K562 treated with DMSO at 1 percent for 48 hours (cell line): Measurements from ENCODE around the gene VPS33A. TPM values are rescaled to one million over a fixed set of nuclear protein-coding genes. Genes with fewer than 3 reads are reported as not detected.

ENCODE experiments used
- total RNA-seq: library from RNA; unstranded; fragments of 300-600 nt; gene quantifications from 2 replicates; pipeline ENCODE4 v1.2.3, GENCODE V29; 2022; ENCODE audit warnings: low replicate concordance; ENCODE audit errors: extremely low read depth

VPS33A gene
- total RNA-seq = not detected in 2 replicates

DNA sequence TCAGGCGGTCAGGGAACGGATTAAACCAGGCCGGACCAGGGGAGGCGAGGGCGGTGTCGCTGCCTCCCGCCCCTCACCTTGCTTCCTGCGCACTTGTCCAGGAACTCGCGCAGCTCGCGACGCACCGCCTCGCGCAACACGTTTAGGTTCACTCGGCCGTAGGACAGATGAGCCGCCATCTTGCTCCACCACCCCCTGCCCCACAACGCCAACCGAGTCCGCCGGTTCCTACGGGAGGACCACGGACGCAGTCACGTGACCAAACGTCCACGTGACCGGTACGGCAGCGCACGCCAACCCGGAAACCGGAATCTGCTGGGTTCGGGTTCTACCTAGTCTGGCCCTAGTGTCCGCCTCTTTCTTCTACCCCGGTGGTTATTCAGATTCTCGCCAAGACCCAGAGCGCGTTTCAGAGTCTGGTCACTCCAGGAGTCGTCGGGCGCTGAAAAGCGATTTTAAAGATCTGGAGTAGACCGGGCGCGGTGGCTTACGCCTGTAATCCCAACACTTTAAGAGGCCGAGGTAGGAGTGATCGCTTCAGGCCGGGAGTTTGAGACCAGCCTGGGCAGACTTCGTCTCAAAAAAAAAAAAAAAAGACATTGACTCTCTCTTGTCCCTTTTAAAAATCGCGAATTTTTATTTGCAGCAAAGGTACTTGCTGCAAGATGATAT, at the start of gene VPS33A:
TSS of gene VPS33A (minus strand) at position 265 of the 672 bp plus-strand sequence. CDS start at position 179, 86 bp downstream.

DNA sequence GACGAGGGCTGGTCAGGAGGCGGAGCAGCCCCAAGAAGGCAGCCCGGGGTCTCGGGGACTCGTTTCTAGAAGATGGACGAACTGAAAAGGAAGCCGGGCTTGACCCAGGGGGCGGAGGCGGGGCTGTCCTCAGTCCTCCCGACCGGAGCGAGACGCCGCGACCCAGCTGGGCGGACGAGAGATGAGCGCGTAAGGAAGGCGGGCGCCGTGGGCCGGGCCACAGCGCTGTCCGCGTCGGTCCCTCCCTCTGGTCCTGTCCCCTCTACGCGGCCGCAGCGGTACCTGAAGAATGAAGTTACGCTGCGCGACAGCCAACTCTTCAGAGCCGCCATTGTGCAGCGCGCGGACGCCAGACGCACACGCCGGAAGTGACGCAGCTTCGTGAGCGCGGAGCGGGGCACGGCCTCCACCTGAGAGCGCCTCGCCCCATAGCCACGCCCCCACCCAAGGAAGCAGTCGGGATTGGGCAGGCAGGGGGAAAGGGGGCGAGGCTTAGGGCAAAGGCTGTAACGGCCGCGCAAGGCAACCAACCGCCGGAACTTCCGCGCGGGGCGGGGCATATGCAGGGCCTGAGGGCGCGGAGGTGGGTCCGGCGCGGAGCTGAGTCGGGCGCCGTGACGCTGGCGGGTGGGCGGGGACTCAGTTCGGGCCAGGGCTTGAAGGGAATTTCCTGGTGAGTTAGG, 40.5 kb downstream of the VPS33A start, which contains the start of gene DIABLO:
TSS of gene DIABLO (minus strand) at position 370 of the 683 bp plus-strand sequence. CDS start at position 332, 38 bp downstream.

DNA sequence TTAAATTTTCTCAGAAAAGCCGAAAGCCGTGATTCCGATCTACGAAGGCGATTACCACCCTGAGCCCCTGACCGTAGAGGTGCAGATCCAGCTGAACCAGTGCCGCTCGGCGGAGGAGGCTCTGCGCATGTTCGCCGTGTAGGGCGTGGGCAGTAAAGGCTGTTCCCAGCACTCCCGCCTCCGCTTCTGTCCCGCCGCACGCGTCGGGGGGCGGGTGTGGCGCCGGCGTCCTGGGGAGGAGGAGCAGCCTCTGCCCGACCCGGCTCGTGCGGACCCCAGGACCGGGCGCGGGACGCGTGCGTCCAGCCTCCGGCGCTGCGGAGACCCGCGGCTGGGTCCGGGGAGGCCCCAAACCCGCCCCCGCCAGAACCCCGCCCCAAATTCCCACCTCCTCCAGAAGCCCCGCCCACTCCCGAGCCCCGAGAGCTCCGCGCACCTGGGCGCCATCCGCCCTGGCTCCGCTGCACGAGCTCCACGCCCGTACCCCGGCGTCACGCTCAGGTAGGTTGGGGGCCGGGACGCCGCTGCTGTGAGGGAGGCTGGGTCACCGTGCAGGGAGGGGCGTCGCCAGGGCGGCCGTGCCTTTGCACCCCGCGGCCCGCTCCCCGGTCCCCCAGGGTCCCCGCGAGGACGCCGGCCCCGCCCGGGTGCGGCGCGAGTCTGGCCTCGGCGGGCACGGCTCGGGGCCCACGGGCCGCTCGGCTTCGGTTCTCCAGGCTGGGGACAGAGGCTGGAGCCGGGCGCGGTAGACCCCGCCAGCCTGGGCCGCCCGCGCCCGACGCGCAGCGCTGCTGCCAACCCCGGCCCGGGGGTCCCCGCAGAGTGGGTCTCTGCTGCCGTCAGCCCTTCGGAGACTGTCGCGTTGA, 62.8 kb downstream of the VPS33A start, which contains the start of gene B3GNT4:
TSS of gene B3GNT4 (plus strand) at position 409 of the 866 bp plus-strand sequence. CDS start 910 bp downstream, outside the sequence.

DNA sequence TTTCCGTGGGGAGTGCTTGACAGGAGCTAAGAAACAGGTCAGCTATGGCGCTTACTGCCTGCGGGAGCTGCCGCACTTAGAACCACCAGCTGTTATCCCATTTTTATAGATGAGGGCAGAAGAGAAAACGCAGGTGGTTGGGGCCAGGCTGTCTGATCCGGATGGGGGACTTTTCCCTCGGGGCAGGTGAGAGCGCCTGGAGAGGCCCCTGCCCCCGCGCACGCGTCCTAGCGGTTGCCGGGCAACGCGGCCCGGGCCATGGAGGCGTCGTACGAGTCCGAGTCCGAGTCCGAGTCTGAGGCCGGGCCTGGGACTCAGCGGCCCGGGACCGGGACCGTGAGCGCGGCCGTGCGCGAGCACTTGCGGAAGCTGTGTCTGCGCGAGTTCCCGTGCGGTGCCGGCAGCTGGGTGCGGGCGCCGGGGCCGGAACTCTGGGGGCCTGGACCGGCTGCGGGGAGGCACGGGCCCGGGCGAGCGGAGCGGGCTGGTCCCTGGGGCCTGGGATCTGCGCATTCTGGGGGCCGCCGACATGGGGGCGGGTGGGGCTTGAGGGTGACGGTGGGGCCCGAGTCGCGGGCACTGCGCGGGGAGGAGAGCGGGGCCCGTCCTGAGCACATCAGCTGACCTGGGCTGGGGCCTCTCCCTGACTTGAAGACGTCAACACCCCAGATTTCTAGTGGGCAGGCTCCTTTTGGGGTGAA, 83.3 kb downstream of the VPS33A start, which contains the start of gene LRRC43:
TSS of gene LRRC43 (plus strand) at position 237 of the 701 bp plus-strand sequence. CDS start at position 259, 22 bp downstream.

Other genes with a start within 250 kb of the VPS33A start
- not detected in 2 replicates for gene BCL7A, start 244.6 kb downstream of the VPS33A start, total RNA-seq
- not detected in 2 replicates for gene MLXIP, start 187.7 kb downstream of the VPS33A start, total RNA-seq
- gene IL31, start 92.3 kb downstream of the VPS33A start, total RNA-seq = not detected in 2 replicates
- not detected in 2 replicates for gene LRRC43, start 83.4 kb downstream of the VPS33A start, total RNA-seq
- gene B3GNT4, start 62.8 kb downstream of the VPS33A start, total RNA-seq = not detected in 2 replicates
- gene DIABLO, start 40.4 kb downstream of the VPS33A start, total RNA-seq = not detected in 2 replicates
- gene CLIP1, start 156.2 kb upstream of the VPS33A start, total RNA-seq = not detected in 2 replicates
- gene ZCCHC8, start 234.4 kb upstream of the VPS33A start, total RNA-seq = not detected in 2 replicates